ENCODE results near the gene EFR3B. TPM values are rescaled to one million over a fixed set of nuclear protein-coding genes. Genes with fewer than 3 reads are reported as not detected.

EFR3B gene
- total RNA-seq, 4 donors from 2014 or later = under 0.01 to 6.1 (median 1.3) TPM; not detected in 1

DNA sequence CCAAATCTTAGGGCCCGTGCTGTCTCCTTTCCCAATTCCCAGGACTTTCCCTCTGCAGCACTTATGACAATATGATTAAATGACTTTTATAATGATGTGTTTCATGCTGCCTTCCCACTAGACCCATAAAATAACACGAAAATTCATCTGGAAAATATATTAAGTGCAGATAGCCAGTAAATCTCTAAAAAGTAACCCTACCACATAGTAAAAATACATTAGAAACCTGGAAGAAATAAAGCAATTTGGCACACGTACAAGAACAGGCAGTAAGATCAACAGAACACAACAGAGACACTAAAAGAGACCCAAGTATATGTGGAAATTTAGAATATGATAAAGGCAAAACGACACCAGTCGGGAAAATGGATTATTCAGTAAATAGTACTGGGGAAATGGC lies 156.7 kb downstream of the EFR3B start:
- no peak for DNase-seq
- intact Hi-C loops (cut with DNase I; ENCODE audit: low total_unique reads) = no loop called here
- Histone ChIP-seq H3K27ac (no peak overlapping the region), H3K9me3 (no peaks in the 10 kb centered on the region), H3K27me3 (no peaks in the 10 kb centered on the region), H3K36me3 (no peaks in the 10 kb centered on the region), H3K4me1 (no peaks in the 10 kb centered on the region), H3K4me3 (no peak overlapping the region)
- no peak for TF ChIP-seq POLR2A (IDR thresholded peaks at IDR 0.05)
- TF ChIP-seq, protein P1, sequence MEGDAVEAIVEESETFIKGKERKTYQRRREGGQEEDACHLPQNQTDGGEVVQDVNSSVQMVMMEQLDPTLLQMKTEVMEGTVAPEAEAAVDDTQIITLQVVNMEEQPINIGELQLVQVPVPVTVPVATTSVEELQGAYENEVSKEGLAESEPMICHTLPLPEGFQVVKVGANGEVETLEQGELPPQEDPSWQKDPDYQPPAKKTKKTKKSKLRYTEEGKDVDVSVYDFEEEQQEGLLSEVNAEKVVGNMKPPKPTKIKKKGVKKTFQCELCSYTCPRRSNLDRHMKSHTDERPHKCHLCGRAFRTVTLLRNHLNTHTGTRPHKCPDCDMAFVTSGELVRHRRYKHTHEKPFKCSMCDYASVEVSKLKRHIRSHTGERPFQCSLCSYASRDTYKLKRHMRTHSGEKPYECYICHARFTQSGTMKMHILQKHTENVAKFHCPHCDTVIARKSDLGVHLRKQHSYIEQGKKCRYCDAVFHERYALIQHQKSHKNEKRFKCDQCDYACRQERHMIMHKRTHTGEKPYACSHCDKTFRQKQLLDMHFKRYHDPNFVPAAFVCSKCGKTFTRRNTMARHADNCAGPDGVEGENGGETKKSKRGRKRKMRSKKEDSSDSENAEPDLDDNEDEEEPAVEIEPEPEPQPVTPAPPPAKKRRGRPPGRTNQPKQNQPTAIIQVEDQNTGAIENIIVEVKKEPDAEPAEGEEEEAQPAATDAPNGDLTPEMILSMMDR (IDR thresholded peaks at IDR 0.05) = no peak

DNA sequence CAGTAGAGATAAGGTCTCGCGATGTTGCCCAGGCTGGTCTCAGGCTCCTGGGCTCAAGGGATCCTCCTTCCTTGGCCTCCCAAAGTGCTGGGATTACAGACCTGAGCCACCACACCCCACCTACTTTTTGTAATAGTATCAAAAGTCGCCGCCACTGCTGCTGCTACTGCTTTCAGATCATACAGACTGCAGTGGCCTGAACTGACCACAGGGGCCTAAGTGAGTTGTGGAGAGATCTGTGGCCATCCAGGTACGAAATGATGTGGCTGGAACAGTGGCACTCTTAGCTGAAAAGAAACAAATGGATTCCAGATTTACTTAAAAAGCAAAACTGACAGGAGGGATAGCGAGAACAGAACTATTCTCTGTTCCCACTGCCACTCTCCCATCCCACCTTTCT lies 159.4 kb downstream of the EFR3B start:
- intact Hi-C loops (cut with DNase I; ENCODE audit: low total_unique reads) = no loop called here

DNA sequence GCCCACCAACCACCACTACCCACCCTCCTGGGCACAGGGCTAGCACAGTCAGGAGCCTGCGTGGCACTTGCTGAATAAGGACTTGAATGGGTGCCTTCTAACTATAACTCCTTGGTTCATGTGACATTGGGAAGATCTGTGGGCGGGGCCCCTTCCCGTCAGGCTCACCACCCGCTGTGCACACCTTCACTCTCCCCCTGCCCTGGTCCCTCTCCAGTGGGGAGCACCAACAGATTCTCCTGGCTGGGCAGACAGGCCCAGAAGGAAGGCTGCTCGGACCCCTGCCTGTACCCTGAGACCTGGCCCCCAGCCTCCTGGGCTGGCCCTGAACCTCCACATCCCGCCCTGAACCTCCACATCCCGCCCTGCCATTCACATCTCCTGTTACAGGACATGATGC lies 159.9 kb downstream of the EFR3B start:
- TF ChIP-seq, protein P1 (IDR thresholded peaks at IDR 0.05) = no peak
- TF ChIP-seq POLR2A (IDR thresholded peaks at IDR 0.05) = no peak
- intact Hi-C loops (cut with DNase I; ENCODE audit: low total_unique reads) = no loop called here
- Histone ChIP-seq H3K9me3 (no peaks in the 10 kb centered on the region), H3K4me1 (no peaks in the 10 kb centered on the region), H3K27me3 (no peaks in the 10 kb centered on the region), H3K36me3 (no peaks in the 10 kb centered on the region), H3K27ac (no peak overlapping the region), H3K4me3 (no peak overlapping the region)
- no peak for DNase-seq

More for the DNA sequence above, 159.4 kb downstream of the EFR3B start:
- H3K4me3 ChIP-seq = no peak overlapping the region
- no peaks in the 10 kb centered on the region for H3K4me1 ChIP-seq
- no peak for DNase-seq
- H3K9me3 ChIP-seq = no peaks in the 10 kb centered on the region
- TF ChIP-seq, protein P1 (IDR thresholded peaks at IDR 0.05) = no peak
- no peak for TF ChIP-seq POLR2A (IDR thresholded peaks at IDR 0.05)
- H3K27me3 ChIP-seq = no peaks in the 10 kb centered on the region
- no peaks in the 10 kb centered on the region for H3K36me3 ChIP-seq
- H3K27ac ChIP-seq = no peak overlapping the region

DNA sequence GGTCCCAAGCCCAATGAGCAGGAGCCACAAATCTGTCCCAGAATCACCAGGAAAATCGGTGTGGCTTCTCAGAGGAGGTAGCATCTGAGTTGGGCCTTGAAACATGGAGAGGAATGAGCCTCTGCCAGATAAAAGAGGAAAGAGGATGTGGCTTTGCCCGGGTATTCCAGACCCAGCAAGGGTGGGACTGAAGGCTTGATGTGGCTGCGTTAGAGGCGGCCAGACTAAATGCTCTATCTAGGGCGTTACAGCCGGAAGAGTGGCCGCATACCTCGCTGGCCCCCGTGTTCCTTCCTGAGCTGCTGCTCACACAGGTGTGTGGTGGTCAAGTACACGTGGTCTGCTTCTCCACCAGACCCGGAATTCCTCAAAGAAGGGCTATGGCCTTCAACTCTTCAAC lies 160.4 kb downstream of the EFR3B start:
- Histone ChIP-seq H3K36me3 (no peaks in the 10 kb centered on the region), H3K4me1 (no peaks in the 10 kb centered on the region), H3K4me3 (no peak overlapping the region), H3K27ac (no peak overlapping the region), H3K27me3 (no peaks in the 10 kb centered on the region), H3K9me3 (no peaks in the 10 kb centered on the region)
- TF ChIP-seq, protein P1 (IDR thresholded peaks at IDR 0.05) = no peak
- no peak for TF ChIP-seq POLR2A (IDR thresholded peaks at IDR 0.05)
- DNase-seq = no peak
- intact Hi-C loops (cut with DNase I; ENCODE audit: low total_unique reads) = no loop called here

DNA sequence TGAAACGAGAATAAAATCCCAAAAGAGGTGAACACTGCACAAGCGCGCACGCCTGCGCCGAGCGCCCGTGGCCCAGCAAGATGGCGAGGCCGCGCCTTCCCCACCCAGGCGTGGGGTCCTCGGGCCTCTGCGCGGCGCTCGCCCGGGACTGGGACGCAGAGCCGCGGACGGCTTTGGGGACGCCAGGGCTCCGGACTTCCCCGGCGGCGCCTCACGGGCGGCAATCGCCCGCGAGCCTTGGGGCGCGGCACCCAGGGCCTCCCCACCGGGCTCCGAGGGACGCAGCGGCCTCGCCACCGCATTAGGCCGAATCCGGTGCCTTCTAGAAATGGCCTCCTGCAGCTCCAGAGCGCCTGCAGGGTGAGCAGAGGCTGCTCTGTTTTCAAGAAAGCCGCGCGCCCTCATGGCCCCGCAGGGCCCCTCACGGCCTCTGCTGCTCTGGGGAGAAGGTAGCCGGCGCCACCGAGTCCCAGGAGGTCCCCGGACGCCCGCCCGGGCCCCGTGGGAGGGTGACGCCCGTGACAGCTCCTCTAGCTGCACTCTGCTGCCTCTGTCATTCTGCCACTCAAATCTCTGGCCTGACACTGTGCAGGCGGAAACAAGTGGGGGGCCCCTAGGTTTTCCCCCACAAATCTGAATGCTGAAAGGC lies 162.4 kb downstream of the EFR3B start:
- H3K4me3 ChIP-seq = peak overlapping the region in 1 of 2 donors; percentile 27

More for the DNA sequence above, 162.4 kb downstream of the EFR3B start:
- TF ChIP-seq POLR2A (IDR thresholded peaks at IDR 0.05) = no peak
- TF ChIP-seq, protein P1 (IDR thresholded peaks at IDR 0.05) = no peak
- Histone ChIP-seq H3K27ac (peak overlapping the region in 1 of 2 donors; percentile 44), H3K27me3 (no peaks in the 10 kb centered on the region), H3K9me3 (no peaks in the 10 kb centered on the region), H3K4me1 (no peaks in the 10 kb centered on the region), H3K36me3 (no peaks in the 10 kb centered on the region)
- no peak for DNase-seq
- intact Hi-C loops (cut with DNase I; ENCODE audit: low total_unique reads) = no loop called here
